GM23338 (cell line): ENCODE data around the gene PSORS1C1. TPM values are rescaled to one million over a fixed set of nuclear protein-coding genes. Genes with fewer than 3 reads are reported as not detected.

ENCODE experiments used
- ATAC-seq: fragments of 200-7000 bp; cut with Tn5 transposase; 3 replicates; pipeline ENCODE4 v1.9.1; 2020
- DNase-seq: peaks from one replicate; pipeline ENCODE4 v3.0.0-alpha.2; 2015; ENCODE audit warnings: low spot score
- H2AFZ ChIP-seq: fragments of 200-600 bp; sonication (generic); 2 replicates; pipeline ENCODE4 v1.8.0; 2016; ENCODE audit warnings: antibody characterized with exemption, mild to moderate bottlenecking, moderate library complexity
- H3F3A ChIP-seq: fragments of 200-600 bp; sonication (generic); replicated peaks from 2 replicates; pipeline ENCODE4 v1.8.0; 2017; ENCODE audit warnings: antibody characterized with exemption, mixed run types, low read depth
- H3K27ac ChIP-seq: fragments of 200-600 bp; sonication (generic); 2 replicates; pipeline ENCODE4 v1.6.1; 2016; ENCODE audit warnings: low read depth
- H3K27me3 ChIP-seq: fragments of 200-600 bp; sonication (generic); 2 replicates; pipeline ENCODE4 v1.8.0; 2016; ENCODE audit warnings: mild to moderate bottlenecking, mixed run types, moderate library complexity; ENCODE audit not compliant: insufficient read depth
- H3K36me3 ChIP-seq: fragments of 200-600 bp; sonication (generic); 2 replicates; pipeline ENCODE4 v1.8.0; 2016; ENCODE audit warnings: mild to moderate bottlenecking; ENCODE audit not compliant: insufficient read depth
- H3K4me1 ChIP-seq: fragments of 200-600 bp; sonication (generic); 2 replicates; pipeline ENCODE4 v1.8.0; 2016; ENCODE audit warnings: mild to moderate bottlenecking, moderate library complexity; ENCODE audit not compliant: insufficient read depth
- H3K4me2 ChIP-seq: fragments of 200-600 bp; sonication (generic); 2 replicates; pipeline ENCODE4 v1.7.1; 2017; ENCODE audit warnings: mixed run types
- H3K4me3 ChIP-seq: fragments of 200-600 bp; sonication (generic); 2 replicates; pipeline ENCODE4 v1.6.1; 2016; ENCODE audit warnings: mixed run types
- H3K79me2 ChIP-seq: fragments of 200-600 bp; sonication (generic); replicated peaks from 2 replicates; pipeline ENCODE4 v1.8.0; 2017; ENCODE audit warnings: mild to moderate bottlenecking; ENCODE audit not compliant: insufficient read depth
- H3K9me2 ChIP-seq: fragments of 200-600 bp; sonication (generic); 2 replicates; pipeline ENCODE4 v1.8.0; 2017; ENCODE audit not compliant: insufficient read depth
- H4K20me1 ChIP-seq: fragments of 200-600 bp; sonication (generic); replicated peaks from 2 replicates; pipeline ENCODE4 v1.8.0; 2017; ENCODE audit warnings: mild to moderate bottlenecking; ENCODE audit not compliant: insufficient read depth
- H3K27ac Mint-ChIP-seq: 2 replicates; pipeline ENCODE4 v1.8.0; 2020; ENCODE audit warnings: inconsistent platforms, mild to moderate bottlenecking, moderate library complexity, mixed read lengths
- H3K27me3 Mint-ChIP-seq: 3 replicates; pipeline ENCODE4 v1.8.0; 2022; ENCODE audit warnings: low read depth, mild to moderate bottlenecking, moderate library complexity, mixed read lengths, inconsistent platforms; ENCODE audit not compliant: insufficient read depth, poor library complexity
- H3K36me3 Mint-ChIP-seq: 3 replicates; pipeline ENCODE4 v1.8.0; 2021; ENCODE audit warnings: low read depth, mild to moderate bottlenecking, inconsistent platforms, moderate library complexity, mixed read lengths
- H3K4me1 Mint-ChIP-seq: 3 replicates; pipeline ENCODE4 v1.8.0; 2020; ENCODE audit warnings: mild to moderate bottlenecking, inconsistent platforms, mixed read lengths
- H3K4me3 Mint-ChIP-seq: 3 replicates; pipeline ENCODE4 v1.8.0; 2021; ENCODE audit warnings: moderate library complexity, mild to moderate bottlenecking, inconsistent platforms, mixed read lengths
- H3K9me3 Mint-ChIP-seq: 3 replicates; pipeline ENCODE4 v1.8.0; 2020; ENCODE audit warnings: moderate library complexity, mild to moderate bottlenecking, inconsistent platforms, mixed read lengths
- CREB1 ChIP-seq: fragments of 250-450 bp; sonication (Bioruptor Pico); IDR thresholded peaks from 2 replicates; pipeline ENCODE4 v1.5.0; 2020; ENCODE audit warnings: low read depth, mild to moderate bottlenecking, moderate library complexity
- EZH2 ChIP-seq: fragments of 200-600 bp; sonication (generic); IDR thresholded peaks from one replicate; pipeline ENCODE4 v1.8.0; 2017; ENCODE audit warnings: antibody characterized with exemption, mild to moderate bottlenecking, low read depth; ENCODE audit not compliant: unreplicated experiment
- EZH2phosphoT487 ChIP-seq: fragments of 200-600 bp; sonication (generic); IDR thresholded peaks from one replicate; pipeline ENCODE4 v1.8.1; 2018; ENCODE audit warnings: antibody characterized with exemption; ENCODE audit not compliant: unreplicated experiment
- JUNB ChIP-seq: IDR thresholded peaks from one replicate; pipeline ENCODE4 v1.6.1; 2016; ENCODE audit warnings: antibody characterized with exemption; ENCODE audit not compliant: unreplicated experiment
- NANOG ChIP-seq: IDR thresholded peaks from 2 replicates; pipeline ENCODE4 v1.6.1; 2016; ENCODE audit warnings: antibody characterized with exemption, borderline replicate concordance
- POLR2AphosphoS5 ChIP-seq: IDR thresholded peaks from 2 replicates; pipeline ENCODE4 v1.6.1; 2016; ENCODE audit warnings: antibody characterized with exemption, low read depth
- STAT1 ChIP-seq: IDR thresholded peaks from one replicate; pipeline ENCODE4 v1.6.1; 2016; ENCODE audit warnings: antibody characterized with exemption; ENCODE audit not compliant: unreplicated experiment
- ZNF114 ChIP-seq: fragments of 250-450 bp; sonication (Bioruptor Pico); IDR thresholded peaks from 2 replicates; pipeline ENCODE4 v1.5.0; 2020; ENCODE audit warnings: mild to moderate bottlenecking, moderate library complexity
- ZNF331 ChIP-seq: fragments of 250-450 bp; sonication (Bioruptor Pico); IDR thresholded peaks from 2 replicates; pipeline ENCODE4 v1.5.0; 2020; ENCODE audit warnings: low read depth, mild to moderate bottlenecking, moderate library complexity
- polyA plus RNA-seq: library from polyadenylated mRNA; unstranded; fragments of >200 nt; fragmentation: Nextera tagmentation; extraction: Ambion mirVana; gene quantifications from 2 replicates; pipeline ENCODE4 v1.2.1, GENCODE V29; 2016
- total RNA-seq: library from RNA; depleted of rRNA; stranded (reverse); fragments of >200 nt; shearing (Covaris generic); gene quantifications from 2 replicates; pipeline ENCODE4 v1.2.3, GENCODE V29; 2014
- TF ChIP-seq, protein P1 (sequence below): fragments of 250-450 bp; sonication (Bioruptor Pico); IDR thresholded peaks from 2 replicates; pipeline ENCODE4 v1.5.0; 2020; ENCODE audit warnings: mild to moderate bottlenecking, moderate library complexity
- TF ChIP-seq, protein P2 (sequence below): IDR thresholded peaks from 2 replicates; pipeline ENCODE4 v1.6.1; 2016; ENCODE audit warnings: antibody characterized with exemption
- TF ChIP-seq, protein P3 (sequence below): IDR thresholded peaks from one replicate; pipeline ENCODE4 v1.6.1; 2018; ENCODE audit warnings: antibody characterized with exemption; ENCODE audit not compliant: unreplicated experiment
- TF ChIP-seq, protein P4 (sequence below), 2 experiments: fragments of 200-600 bp in 1 of 2; sonication (generic) in 1 of 2; conservative IDR thresholded peaks; 2 replicates each; pipeline versions ENCODE4 v1.5.1 to v1.6.1; 2016 to 2017; ENCODE audit warnings: antibody characterized with exemption in 2 of 2, low read depth in 2 of 2, mild to moderate bottlenecking in 2 of 2, moderate library complexity in 1 of 2

PSORS1C1 gene
- total and polyA plus RNA-seq, 2 experiments from 2014 or later: not detected

DNA sequence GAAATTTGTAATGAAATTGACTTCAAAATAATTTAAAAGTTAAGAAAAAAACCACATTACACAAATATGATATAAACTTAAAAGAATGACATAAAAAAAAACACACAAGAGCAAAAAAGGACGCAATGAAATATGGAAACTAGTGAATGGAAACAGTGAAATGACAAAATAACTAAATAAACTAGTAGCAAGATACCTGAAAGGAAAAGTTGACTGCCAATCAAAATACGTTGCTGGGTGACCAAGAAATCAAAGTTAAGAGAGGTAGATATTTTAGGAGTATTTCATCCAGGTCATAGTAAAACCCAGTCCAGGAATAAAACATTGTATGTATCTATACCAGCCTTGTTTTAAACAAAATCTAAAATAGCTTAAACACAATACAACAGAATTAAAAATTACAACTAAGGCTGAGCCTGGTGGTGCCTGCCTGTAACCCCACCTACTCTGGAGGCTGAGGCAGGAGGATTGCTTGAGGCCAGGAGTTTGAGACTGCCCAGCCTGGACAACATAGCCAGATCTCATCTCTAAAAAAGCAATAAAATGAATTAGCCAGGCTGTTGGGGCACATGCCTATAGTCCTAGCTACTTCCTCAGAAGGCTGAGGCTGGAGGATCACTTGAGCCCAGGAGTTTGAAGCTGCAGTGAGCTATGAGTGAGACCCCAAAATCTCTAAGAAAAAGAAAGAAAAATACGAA lies 24.2 kb upstream of the PSORS1C1 start:
- no peak for DNase-seq
- Histone ChIP-seq H2AFZ (peak overlapping the region; percentile 34; the same call in 1 of the 2 replicates), H3K27me3 (no peaks in the 10 kb centered on the region), H4K20me1 (no peaks in the 10 kb centered on the region), H3F3A (no peaks in the 10 kb centered on the region), H3K27ac (no peak overlapping the region), H3K36me3 (no peaks in the 10 kb centered on the region), H3K4me1 (peaks cover 16% of the 10 kb centered on the region), H3K4me3 (no peak overlapping the region), H3K79me2 (no peaks in the 10 kb centered on the region), H3K9me2 (0 out of 2 replicates have a peak, but pooled peaks cover 3% of the 10 kb centered on the region), H3K4me2 (no peak overlapping the region)
- H3K9me3 Mint-ChIP-seq: no peaks in the 10 kb centered on the region
- H3K36me3 Mint-ChIP-seq: no peaks in the 10 kb centered on the region
- ATAC-seq: no peak
- TF ChIP-seq, protein P1, sequence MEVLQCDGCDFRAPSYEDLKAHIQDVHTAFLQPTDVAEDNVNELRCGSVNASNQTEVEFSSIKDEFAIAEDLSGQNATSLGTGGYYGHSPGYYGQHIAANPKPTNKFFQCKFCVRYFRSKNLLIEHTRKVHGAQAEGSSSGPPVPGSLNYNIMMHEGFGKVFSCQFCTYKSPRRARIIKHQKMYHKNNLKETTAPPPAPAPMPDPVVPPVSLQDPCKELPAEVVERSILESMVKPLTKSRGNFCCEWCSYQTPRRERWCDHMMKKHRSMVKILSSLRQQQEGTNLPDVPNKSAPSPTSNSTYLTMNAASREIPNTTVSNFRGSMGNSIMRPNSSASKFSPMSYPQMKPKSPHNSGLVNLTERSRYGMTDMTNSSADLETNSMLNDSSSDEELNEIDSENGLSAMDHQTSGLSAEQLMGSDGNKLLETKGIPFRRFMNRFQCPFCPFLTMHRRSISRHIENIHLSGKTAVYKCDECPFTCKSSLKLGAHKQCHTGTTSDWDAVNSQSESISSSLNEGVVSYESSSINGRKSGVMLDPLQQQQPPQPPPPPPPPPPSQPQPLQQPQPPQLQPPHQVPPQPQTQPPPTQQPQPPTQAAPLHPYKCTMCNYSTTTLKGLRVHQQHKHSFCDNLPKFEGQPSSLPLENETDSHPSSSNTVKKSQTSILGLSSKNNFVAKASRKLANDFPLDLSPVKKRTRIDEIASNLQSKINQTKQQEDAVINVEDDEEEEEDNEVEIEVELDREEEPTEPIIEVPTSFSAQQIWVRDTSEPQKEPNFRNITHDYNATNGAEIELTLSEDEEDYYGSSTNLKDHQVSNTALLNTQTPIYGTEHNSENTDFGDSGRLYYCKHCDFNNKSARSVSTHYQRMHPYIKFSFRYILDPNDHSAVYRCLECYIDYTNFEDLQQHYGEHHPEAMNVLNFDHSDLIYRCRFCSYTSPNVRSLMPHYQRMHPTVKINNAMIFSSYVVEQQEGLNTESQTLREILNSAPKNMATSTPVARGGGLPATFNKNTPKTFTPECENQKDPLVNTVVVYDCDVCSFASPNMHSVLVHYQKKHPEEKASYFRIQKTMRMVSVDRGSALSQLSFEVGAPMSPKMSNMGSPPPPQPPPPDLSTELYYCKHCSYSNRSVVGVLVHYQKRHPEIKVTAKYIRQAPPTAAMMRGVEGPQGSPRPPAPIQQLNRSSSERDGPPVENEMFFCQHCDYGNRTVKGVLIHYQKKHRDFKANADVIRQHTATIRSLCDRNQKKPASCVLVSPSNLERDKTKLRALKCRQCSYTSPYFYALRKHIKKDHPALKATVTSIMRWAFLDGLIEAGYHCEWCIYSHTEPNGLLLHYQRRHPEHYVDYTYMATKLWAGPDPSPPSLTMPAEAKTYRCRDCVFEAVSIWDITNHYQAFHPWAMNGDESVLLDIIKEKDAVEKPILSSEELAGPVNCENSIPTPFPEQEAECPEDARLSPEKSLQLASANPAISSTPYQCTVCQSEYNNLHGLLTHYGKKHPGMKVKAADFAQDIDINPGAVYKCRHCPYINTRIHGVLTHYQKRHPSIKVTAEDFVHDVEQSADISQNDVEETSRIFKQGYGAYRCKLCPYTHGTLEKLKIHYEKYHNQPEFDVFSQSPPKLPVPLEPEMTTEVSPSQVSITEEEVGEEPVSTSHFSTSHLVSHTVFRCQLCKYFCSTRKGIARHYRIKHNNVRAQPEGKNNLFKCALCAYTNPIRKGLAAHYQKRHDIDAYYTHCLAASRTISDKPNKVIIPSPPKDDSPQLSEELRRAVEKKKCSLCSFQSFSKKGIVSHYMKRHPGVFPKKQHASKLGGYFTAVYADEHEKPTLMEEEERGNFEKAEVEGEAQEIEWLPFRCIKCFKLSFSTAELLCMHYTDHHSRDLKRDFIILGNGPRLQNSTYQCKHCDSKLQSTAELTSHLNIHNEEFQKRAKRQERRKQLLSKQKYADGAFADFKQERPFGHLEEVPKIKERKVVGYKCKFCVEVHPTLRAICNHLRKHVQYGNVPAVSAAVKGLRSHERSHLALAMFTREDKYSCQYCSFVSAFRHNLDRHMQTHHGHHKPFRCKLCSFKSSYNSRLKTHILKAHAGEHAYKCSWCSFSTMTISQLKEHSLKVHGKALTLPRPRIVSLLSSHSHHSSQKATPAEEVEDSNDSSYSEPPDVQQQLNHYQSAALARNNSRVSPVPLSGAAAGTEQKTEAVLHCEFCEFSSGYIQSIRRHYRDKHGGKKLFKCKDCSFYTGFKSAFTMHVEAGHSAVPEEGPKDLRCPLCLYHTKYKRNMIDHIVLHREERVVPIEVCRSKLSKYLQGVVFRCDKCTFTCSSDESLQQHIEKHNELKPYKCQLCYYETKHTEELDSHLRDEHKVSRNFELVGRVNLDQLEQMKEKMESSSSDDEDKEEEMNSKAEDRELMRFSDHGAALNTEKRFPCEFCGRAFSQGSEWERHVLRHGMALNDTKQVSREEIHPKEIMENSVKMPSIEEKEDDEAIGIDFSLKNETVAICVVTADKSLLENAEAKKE (CRISPR knock-in tag): no peak
- TF ChIP-seq CREB1 (no peak), EZH2phosphoT487 (no peak), ZNF114 (no peak), JUNB (no peak), STAT1 (no peak), POLR2AphosphoS5 (no peak), EZH2 (no peak), ZNF331 (CRISPR knock-in tag) (no peak), NANOG (no peak)
- TF ChIP-seq, protein P2, sequence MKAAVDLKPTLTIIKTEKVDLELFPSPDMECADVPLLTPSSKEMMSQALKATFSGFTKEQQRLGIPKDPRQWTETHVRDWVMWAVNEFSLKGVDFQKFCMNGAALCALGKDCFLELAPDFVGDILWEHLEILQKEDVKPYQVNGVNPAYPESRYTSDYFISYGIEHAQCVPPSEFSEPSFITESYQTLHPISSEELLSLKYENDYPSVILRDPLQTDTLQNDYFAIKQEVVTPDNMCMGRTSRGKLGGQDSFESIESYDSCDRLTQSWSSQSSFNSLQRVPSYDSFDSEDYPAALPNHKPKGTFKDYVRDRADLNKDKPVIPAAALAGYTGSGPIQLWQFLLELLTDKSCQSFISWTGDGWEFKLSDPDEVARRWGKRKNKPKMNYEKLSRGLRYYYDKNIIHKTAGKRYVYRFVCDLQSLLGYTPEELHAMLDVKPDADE: no peak
- TF ChIP-seq, protein P3, sequence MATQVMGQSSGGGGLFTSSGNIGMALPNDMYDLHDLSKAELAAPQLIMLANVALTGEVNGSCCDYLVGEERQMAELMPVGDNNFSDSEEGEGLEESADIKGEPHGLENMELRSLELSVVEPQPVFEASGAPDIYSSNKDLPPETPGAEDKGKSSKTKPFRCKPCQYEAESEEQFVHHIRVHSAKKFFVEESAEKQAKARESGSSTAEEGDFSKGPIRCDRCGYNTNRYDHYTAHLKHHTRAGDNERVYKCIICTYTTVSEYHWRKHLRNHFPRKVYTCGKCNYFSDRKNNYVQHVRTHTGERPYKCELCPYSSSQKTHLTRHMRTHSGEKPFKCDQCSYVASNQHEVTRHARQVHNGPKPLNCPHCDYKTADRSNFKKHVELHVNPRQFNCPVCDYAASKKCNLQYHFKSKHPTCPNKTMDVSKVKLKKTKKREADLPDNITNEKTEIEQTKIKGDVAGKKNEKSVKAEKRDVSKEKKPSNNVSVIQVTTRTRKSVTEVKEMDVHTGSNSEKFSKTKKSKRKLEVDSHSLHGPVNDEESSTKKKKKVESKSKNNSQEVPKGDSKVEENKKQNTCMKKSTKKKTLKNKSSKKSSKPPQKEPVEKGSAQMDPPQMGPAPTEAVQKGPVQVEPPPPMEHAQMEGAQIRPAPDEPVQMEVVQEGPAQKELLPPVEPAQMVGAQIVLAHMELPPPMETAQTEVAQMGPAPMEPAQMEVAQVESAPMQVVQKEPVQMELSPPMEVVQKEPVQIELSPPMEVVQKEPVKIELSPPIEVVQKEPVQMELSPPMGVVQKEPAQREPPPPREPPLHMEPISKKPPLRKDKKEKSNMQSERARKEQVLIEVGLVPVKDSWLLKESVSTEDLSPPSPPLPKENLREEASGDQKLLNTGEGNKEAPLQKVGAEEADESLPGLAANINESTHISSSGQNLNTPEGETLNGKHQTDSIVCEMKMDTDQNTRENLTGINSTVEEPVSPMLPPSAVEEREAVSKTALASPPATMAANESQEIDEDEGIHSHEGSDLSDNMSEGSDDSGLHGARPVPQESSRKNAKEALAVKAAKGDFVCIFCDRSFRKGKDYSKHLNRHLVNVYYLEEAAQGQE: no peak
- TF ChIP-seq, protein P4, sequence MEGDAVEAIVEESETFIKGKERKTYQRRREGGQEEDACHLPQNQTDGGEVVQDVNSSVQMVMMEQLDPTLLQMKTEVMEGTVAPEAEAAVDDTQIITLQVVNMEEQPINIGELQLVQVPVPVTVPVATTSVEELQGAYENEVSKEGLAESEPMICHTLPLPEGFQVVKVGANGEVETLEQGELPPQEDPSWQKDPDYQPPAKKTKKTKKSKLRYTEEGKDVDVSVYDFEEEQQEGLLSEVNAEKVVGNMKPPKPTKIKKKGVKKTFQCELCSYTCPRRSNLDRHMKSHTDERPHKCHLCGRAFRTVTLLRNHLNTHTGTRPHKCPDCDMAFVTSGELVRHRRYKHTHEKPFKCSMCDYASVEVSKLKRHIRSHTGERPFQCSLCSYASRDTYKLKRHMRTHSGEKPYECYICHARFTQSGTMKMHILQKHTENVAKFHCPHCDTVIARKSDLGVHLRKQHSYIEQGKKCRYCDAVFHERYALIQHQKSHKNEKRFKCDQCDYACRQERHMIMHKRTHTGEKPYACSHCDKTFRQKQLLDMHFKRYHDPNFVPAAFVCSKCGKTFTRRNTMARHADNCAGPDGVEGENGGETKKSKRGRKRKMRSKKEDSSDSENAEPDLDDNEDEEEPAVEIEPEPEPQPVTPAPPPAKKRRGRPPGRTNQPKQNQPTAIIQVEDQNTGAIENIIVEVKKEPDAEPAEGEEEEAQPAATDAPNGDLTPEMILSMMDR (conservative IDR thresholded peaks at IDR 0.05; ENCODE audit: low read depth in 2 of 2): no peak
- H3K27ac Mint-ChIP-seq: no peak overlapping the region
- no peak overlapping the region for H3K4me3 Mint-ChIP-seq
- peaks cover 4% of the 10 kb centered on the region for H3K27me3 Mint-ChIP-seq
- peaks cover 14% of the 10 kb centered on the region for H3K4me1 Mint-ChIP-seq
